C4-2B (cell line): Measurements from ENCODE around the gene BTD.

ENCODE experiments used
- CTCF ChIP-seq: fragments of 450-650 bp; conservative IDR thresholded peaks from 2 replicates; pipeline ENCODE4 v1.5.1; 2017; ENCODE audit warnings: mild to moderate bottlenecking
- ZFX ChIP-seq: fragments of 450-650 bp; IDR thresholded peaks from 2 replicates; pipeline ENCODE4 v1.6.1; 2017

GRCh38 chr3:15694628-15695027 lies 93.1 kb downstream of the BTD start:
- no peak for TF ChIP-seq CTCF
- no peak for TF ChIP-seq ZFX
